HL-60 (cell line): Measurements from ENCODE around the gene GALNT12.

ENCODE experiments used
- CTCF ChIP-seq: IDR thresholded peaks from one replicate; pipeline ENCODE4 v1.5.1; 2011; ENCODE audit warnings: low read length, control low read depth, inconsistent platforms; ENCODE audit not compliant: insufficient read depth
- GABPA ChIP-seq: IDR thresholded peaks from 2 replicates; pipeline ENCODE4 v1.6.1; 2012; ENCODE audit warnings: low read depth
- POLR2AphosphoS5 ChIP-seq: IDR thresholded peaks from 2 replicates; pipeline ENCODE4 v1.6.1; 2012; ENCODE audit warnings: low read depth

GRCh38 chr9:98837516-98837915, 30.0 kb downstream of the GALNT12 start:
- TF ChIP-seq CTCF (no peak), POLR2AphosphoS5 (no peak), GABPA (no peak)
